HepG2 (cell line): ENCODE results near the gene MYL6B. TPM values are rescaled to one million over a fixed set of nuclear protein-coding genes. Genes with fewer than 3 reads are reported as not detected.

Experiments used
- SATB2 ChIP-seq: sonication (generic); formaldehyde crosslinking; IDR thresholded peaks from 2 replicates; pipeline ENCODE4 v1.5.0; 2020; ENCODE audit warnings: missing genetic modification reagents
- SOX6 ChIP-seq, 2 experiments: fragments of 450-650 bp in 1 of 2; sonication (generic) in 1 of 2; formaldehyde crosslinking in 1 of 2; IDR thresholded peaks; 2 replicates each; pipeline versions ENCODE4 v1.4.0 to v1.6.1; 2017 to 2020; ENCODE audit warnings: antibody characterized with exemption in 1 of 2, mild to moderate bottlenecking in 1 of 2, missing genetic modification reagents in 1 of 2
- SPEN ChIP-seq: sonication (generic); formaldehyde crosslinking; IDR thresholded peaks from 2 replicates; pipeline ENCODE4 v1.5.1; 2020; ENCODE audit warnings: low read depth, mild to moderate bottlenecking, missing genetic modification reagents
- TBL1XR1 ChIP-seq: fragments of 150-350 bp; IDR thresholded peaks from 2 replicates; pipeline ENCODE4 v1.6.1; 2014; ENCODE audit warnings: borderline replicate concordance, low read length; ENCODE audit not compliant: partially characterized antibody
- TOPORS ChIP-seq: sonication (generic); formaldehyde crosslinking; IDR thresholded peaks from 2 replicates; pipeline ENCODE4 v1.8.0; 2023; ENCODE audit warnings: mild to moderate bottlenecking, missing genetic modification reagents
- ZNF138 ChIP-seq: sonication (generic); formaldehyde crosslinking; IDR thresholded peaks from 2 replicates; pipeline ENCODE4 v1.5.0; 2020; ENCODE audit warnings: mild to moderate bottlenecking, low read depth, missing genetic modification reagents
- ZNF318 ChIP-seq: sonication (generic); formaldehyde crosslinking; IDR thresholded peaks from 2 replicates; pipeline ENCODE4 v1.4.0; 2020; ENCODE audit warnings: mild to moderate bottlenecking, missing genetic modification reagents
- ZNF446 ChIP-seq: sonication (generic); formaldehyde crosslinking; IDR thresholded peaks from 2 replicates; pipeline ENCODE4 v1.5.0; 2020; ENCODE audit warnings: mild to moderate bottlenecking, missing genetic modification reagents
- polyA plus RNA-seq, 8 experiments: library from polyadenylated mRNA; depleted of rRNA in 3 of 8; stranded (reverse) in 7 of 8; unstranded in 1 of 8; fragments of >200 nt; fragmentation: Illumina TruSeq in 4 of 8; extraction: Trizol in 4 of 8; gene quantifications; 2 replicates each; pipeline versions ENCODE4 v1.2.1 to v1.2.3, GENCODE V29; 2011 to 2016; ENCODE audit warnings: low read depth in 4 of 8, missing spikeins in 1 of 8, mixed read lengths in 1 of 8; ENCODE audit not compliant: insufficient read depth in 1 of 8
- total RNA-seq, 5 experiments: library from RNA; depleted of rRNA; stranded (reverse); fragments of >200 nt; fragmentation: Illumina TruSeq; extraction: Trizol; gene quantifications; 2 replicates each; pipeline ENCODE4 v1.2.3, GENCODE V29; 2016; ENCODE audit warnings: low read depth in 1 of 5
- TF ChIP-seq, protein P1 (sequence below): sonication (generic); formaldehyde crosslinking; IDR thresholded peaks from 2 replicates; pipeline ENCODE4 v1.9.0; 2021; ENCODE audit warnings: mild to moderate bottlenecking, missing genetic modification reagents

The MYL6B gene
- total and polyA plus RNA-seq, 2 of the 13 experiments (the other 11 are each of a cell fraction or from before 2014, with no cell fraction given) = 75.7 to 88.7 TPM

GRCh38 chr12:56116267-56117081 lies 35.9 kb upstream of the MYL6B start, which contains the start of gene RPL41 (continued):
- TF ChIP-seq ZNF318 (CRISPR knock-in tag) = peak; percentile 87; the same call in 1 of the 2 replicates
- peak; percentile 8 for TF ChIP-seq TBL1XR1
- 0 out of 2 replicates have a peak, but pooled peaks have one; percentile 43 for TF ChIP-seq TOPORS (CRISPR knock-in tag)
- TF ChIP-seq ZNF446 = no peak
- TF ChIP-seq SOX6 (IDR thresholded peaks at IDR 0.05) = no peak
- TF ChIP-seq SOX6 (CRISPR knock-in tag; IDR thresholded peaks at IDR 0.05) = peak; percentile 63
- no peak for TF ChIP-seq SATB2 (CRISPR knock-in tag)
- TF ChIP-seq ZNF138 (CRISPR knock-in tag) = 0 out of 2 replicates have a peak, but pooled peaks have one; percentile 66
- peak; percentile 83; the same call in 1 of the 2 replicates for TF ChIP-seq SPEN (CRISPR knock-in tag)
- TF ChIP-seq, protein P1, sequence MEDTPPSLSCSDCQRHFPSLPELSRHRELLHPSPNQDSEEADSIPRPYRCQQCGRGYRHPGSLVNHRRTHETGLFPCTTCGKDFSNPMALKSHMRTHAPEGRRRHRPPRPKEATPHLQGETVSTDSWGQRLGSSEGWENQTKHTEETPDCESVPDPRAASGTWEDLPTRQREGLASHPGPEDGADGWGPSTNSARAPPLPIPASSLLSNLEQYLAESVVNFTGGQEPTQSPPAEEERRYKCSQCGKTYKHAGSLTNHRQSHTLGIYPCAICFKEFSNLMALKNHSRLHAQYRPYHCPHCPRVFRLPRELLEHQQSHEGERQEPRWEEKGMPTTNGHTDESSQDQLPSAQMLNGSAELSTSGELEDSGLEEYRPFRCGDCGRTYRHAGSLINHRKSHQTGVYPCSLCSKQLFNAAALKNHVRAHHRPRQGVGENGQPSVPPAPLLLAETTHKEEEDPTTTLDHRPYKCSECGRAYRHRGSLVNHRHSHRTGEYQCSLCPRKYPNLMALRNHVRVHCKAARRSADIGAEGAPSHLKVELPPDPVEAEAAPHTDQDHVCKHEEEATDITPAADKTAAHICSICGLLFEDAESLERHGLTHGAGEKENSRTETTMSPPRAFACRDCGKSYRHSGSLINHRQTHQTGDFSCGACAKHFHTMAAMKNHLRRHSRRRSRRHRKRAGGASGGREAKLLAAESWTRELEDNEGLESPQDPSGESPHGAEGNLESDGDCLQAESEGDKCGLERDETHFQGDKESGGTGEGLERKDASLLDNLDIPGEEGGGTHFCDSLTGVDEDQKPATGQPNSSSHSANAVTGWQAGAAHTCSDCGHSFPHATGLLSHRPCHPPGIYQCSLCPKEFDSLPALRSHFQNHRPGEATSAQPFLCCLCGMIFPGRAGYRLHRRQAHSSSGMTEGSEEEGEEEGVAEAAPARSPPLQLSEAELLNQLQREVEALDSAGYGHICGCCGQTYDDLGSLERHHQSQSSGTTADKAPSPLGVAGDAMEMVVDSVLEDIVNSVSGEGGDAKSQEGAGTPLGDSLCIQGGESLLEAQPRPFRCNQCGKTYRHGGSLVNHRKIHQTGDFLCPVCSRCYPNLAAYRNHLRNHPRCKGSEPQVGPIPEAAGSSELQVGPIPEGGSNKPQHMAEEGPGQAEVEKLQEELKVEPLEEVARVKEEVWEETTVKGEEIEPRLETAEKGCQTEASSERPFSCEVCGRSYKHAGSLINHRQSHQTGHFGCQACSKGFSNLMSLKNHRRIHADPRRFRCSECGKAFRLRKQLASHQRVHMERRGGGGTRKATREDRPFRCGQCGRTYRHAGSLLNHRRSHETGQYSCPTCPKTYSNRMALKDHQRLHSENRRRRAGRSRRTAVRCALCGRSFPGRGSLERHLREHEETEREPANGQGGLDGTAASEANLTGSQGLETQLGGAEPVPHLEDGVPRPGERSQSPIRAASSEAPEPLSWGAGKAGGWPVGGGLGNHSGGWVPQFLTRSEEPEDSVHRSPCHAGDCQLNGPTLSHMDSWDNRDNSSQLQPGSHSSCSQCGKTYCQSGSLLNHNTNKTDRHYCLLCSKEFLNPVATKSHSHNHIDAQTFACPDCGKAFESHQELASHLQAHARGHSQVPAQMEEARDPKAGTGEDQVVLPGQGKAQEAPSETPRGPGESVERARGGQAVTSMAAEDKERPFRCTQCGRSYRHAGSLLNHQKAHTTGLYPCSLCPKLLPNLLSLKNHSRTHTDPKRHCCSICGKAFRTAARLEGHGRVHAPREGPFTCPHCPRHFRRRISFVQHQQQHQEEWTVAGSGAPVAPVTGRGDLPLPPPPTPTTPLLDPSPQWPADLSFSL = no peak; the same call in 1 of the 2 replicates
